Right lobe of liver (tissue), 4 donors: ENCODE data around the gene COPA.

Source experiments
- POLR2A ChIP-seq: fragments of 450-650 bp; IDR thresholded peaks from one replicate; pipeline ENCODE4 v1.6.1; 2017; ENCODE audit warnings: antibody characterized with exemption, mild to moderate bottlenecking
- TF ChIP-seq, protein P1 (sequence below), 4 donors: fragments of 200-600 bp in 3 of 4; fragments of 450-650 bp in 1 of 4; IDR thresholded peaks; one replicate each; pipeline versions ENCODE4 v1.5.1 to v1.8.0; 2016 to 2022; ENCODE audit warnings: antibody characterized with exemption in 4 of 4, mild to moderate bottlenecking in 2 of 4
- donor health status: DM: no; HTN: no; CAD: no.
- donor health status: DM: no; HTN: no; CAD: no.
- donor health status: DM: no; HTN: yes; CAD: no.

GRCh38 chr1:160307118-160307791 is 35.8 kb downstream of the COPA start:
- TF ChIP-seq, protein P1, sequence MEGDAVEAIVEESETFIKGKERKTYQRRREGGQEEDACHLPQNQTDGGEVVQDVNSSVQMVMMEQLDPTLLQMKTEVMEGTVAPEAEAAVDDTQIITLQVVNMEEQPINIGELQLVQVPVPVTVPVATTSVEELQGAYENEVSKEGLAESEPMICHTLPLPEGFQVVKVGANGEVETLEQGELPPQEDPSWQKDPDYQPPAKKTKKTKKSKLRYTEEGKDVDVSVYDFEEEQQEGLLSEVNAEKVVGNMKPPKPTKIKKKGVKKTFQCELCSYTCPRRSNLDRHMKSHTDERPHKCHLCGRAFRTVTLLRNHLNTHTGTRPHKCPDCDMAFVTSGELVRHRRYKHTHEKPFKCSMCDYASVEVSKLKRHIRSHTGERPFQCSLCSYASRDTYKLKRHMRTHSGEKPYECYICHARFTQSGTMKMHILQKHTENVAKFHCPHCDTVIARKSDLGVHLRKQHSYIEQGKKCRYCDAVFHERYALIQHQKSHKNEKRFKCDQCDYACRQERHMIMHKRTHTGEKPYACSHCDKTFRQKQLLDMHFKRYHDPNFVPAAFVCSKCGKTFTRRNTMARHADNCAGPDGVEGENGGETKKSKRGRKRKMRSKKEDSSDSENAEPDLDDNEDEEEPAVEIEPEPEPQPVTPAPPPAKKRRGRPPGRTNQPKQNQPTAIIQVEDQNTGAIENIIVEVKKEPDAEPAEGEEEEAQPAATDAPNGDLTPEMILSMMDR (IDR thresholded peaks at IDR 0.05), result no peak
- TF ChIP-seq POLR2A, result no peak
